NB4 (cell line): ENCODE data around the gene WNT1.

Experiments
- POLR2A ChIP-seq: IDR thresholded peaks from 2 replicates; pipeline ENCODE4 v1.6.1; 2011; ENCODE audit warnings: mild to moderate bottlenecking; ENCODE audit not compliant: insufficient read length; ENCODE audit errors: extremely low read depth
- TF ChIP-seq, protein P1 (sequence below): IDR thresholded peaks from one replicate; pipeline ENCODE4 v1.5.1; 2012; ENCODE audit warnings: low read depth, low read length

DNA sequence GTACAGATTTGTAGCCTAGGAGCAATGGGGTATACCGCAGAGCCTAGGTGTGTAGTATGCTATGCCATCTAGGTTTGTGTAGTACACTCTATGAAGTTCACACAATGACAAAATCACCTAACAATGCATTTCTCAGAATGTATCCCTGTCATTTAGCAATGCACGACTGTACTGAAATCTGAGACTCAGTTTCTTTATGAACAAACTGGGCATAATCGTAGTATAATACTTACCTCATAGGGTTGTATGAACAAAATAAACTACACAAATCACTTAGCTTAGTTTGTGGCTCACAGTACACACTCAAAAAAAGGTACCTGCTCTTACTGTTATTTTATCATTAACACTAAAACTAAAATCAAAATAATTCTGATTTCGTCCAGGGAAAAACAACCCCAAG lies 47.3 kb downstream of the WNT1 start:
- TF ChIP-seq, protein P1, sequence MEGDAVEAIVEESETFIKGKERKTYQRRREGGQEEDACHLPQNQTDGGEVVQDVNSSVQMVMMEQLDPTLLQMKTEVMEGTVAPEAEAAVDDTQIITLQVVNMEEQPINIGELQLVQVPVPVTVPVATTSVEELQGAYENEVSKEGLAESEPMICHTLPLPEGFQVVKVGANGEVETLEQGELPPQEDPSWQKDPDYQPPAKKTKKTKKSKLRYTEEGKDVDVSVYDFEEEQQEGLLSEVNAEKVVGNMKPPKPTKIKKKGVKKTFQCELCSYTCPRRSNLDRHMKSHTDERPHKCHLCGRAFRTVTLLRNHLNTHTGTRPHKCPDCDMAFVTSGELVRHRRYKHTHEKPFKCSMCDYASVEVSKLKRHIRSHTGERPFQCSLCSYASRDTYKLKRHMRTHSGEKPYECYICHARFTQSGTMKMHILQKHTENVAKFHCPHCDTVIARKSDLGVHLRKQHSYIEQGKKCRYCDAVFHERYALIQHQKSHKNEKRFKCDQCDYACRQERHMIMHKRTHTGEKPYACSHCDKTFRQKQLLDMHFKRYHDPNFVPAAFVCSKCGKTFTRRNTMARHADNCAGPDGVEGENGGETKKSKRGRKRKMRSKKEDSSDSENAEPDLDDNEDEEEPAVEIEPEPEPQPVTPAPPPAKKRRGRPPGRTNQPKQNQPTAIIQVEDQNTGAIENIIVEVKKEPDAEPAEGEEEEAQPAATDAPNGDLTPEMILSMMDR, result no peak
- no peak for TF ChIP-seq POLR2A
